Endothelial cell (in vitro differentiated cells): ENCODE data around the gene ZNF835. TPM values are rescaled to one million over a fixed set of nuclear protein-coding genes. Genes with fewer than 3 reads are reported as not detected.

Experiments used
- DNase-seq: peaks from one replicate; pipeline ENCODE4 v3.0.0; 2021; ENCODE audit warnings: low spot score
- H3K27ac Mint-ChIP-seq: one replicate; pipeline ENCODE4 v1.8.0; 2021; ENCODE audit warnings: mixed read lengths, inconsistent platforms; ENCODE audit not compliant: unreplicated experiment
- H3K27me3 Mint-ChIP-seq: one replicate; pipeline ENCODE4 v1.8.0; 2021; ENCODE audit warnings: mild to moderate bottlenecking, moderate library complexity, mixed read lengths, inconsistent platforms; ENCODE audit not compliant: unreplicated experiment
- H3K36me3 Mint-ChIP-seq: one replicate; pipeline ENCODE4 v1.8.0; 2021; ENCODE audit warnings: mild to moderate bottlenecking, low read depth, mixed read lengths, inconsistent platforms; ENCODE audit not compliant: unreplicated experiment
- H3K4me1 Mint-ChIP-seq: one replicate; pipeline ENCODE4 v1.8.0; 2021; ENCODE audit warnings: mild to moderate bottlenecking, mixed read lengths, inconsistent platforms; ENCODE audit not compliant: unreplicated experiment
- H3K4me3 Mint-ChIP-seq: one replicate; pipeline ENCODE4 v1.8.0; 2021; ENCODE audit warnings: mild to moderate bottlenecking, mixed read lengths, inconsistent platforms; ENCODE audit not compliant: unreplicated experiment
- H3K9me3 Mint-ChIP-seq: one replicate; pipeline ENCODE4 v1.8.0; 2021; ENCODE audit warnings: mixed read lengths, inconsistent platforms; ENCODE audit not compliant: unreplicated experiment
- CTCF ChIP-seq: fragments of 200-600 bp; sonication (generic); IDR thresholded peaks from one replicate; pipeline ENCODE4 v1.5.0; 2021; ENCODE audit warnings: antibody characterized with exemption; ENCODE audit not compliant: unreplicated experiment
- total RNA-seq: library from RNA; stranded (reverse); fragmentation: NEBNext Ultra II Directional; extraction: Animal tissue kit (Norgen Biotek cat#: 25700); gene quantifications from one replicate; pipeline ENCODE4 v1.2.1, GENCODE V29; 2021; ENCODE audit not compliant: unreplicated experiment

Gene ZNF835
- total RNA-seq, 1 donor from 2014 or later, result not detected

- H3K9me3 Mint-ChIP-seq, result peaks cover 40% of the 10 kb centered on the region
- H3K27ac Mint-ChIP-seq, result no peak overlapping the region
- H3K27me3 Mint-ChIP-seq, result peaks cover 23% of the 10 kb centered on the region
- TF ChIP-seq CTCF, result no peak
- no peak overlapping the region for H3K4me3 Mint-ChIP-seq
- H3K36me3 Mint-ChIP-seq, result peaks cover 28% of the 10 kb centered on the region
- DNase-seq, result no peak
- no peaks in the 10 kb centered on the region for H3K4me1 Mint-ChIP-seq
Observed at GRCh38 chr19:56667311-56667870, 4.2 kb downstream of the ZNF835 start.

GRCh38 chr19:56664511-56664910, 7.0 kb downstream of the ZNF835 start:
- H3K27ac Mint-ChIP-seq, result no peak overlapping the region
- peaks cover 20% of the 10 kb centered on the region for H3K36me3 Mint-ChIP-seq
- peaks cover 42% of the 10 kb centered on the region for H3K9me3 Mint-ChIP-seq
- H3K4me1 Mint-ChIP-seq, result no peaks in the 10 kb centered on the region
- no peak for DNase-seq
- peaks cover 16% of the 10 kb centered on the region for H3K27me3 Mint-ChIP-seq
- TF ChIP-seq CTCF, result no peak
- H3K4me3 Mint-ChIP-seq, result no peak overlapping the region

- Mint-ChIP-seq H3K27me3 (peaks cover 16% of the 10 kb centered on the region), H3K4me3 (no peak overlapping the region), H3K27ac (no peak overlapping the region), H3K9me3 (peaks cover 40% of the 10 kb centered on the region), H3K4me1 (no peaks in the 10 kb centered on the region), H3K36me3 (peaks cover 18% of the 10 kb centered on the region)
- no peak for TF ChIP-seq CTCF
- DNase-seq, result no peak
Observed at GRCh38 chr19:56663931-56664500, 7.5 kb downstream of the ZNF835 start.

- peaks cover 7% of the 10 kb centered on the region for H3K27me3 Mint-ChIP-seq
- no peak overlapping the region for H3K4me3 Mint-ChIP-seq
- no peak for DNase-seq
- H3K4me1 Mint-ChIP-seq, result no peaks in the 10 kb centered on the region
- no peak overlapping the region for H3K27ac Mint-ChIP-seq
- peaks cover 34% of the 10 kb centered on the region for H3K9me3 Mint-ChIP-seq
- no peak for TF ChIP-seq CTCF
- H3K36me3 Mint-ChIP-seq, result peaks cover 12% of the 10 kb centered on the region
Observed at GRCh38 chr19:56661248-56661647, 10.3 kb downstream of the ZNF835 start.

GRCh38 chr19:56660381-56661107, 11.0 kb downstream of the ZNF835 start:
- peaks cover 32% of the 10 kb centered on the region for H3K9me3 Mint-ChIP-seq
- H3K27ac Mint-ChIP-seq, result no peak overlapping the region
- no peak for DNase-seq
- H3K36me3 Mint-ChIP-seq, result peaks cover 8% of the 10 kb centered on the region
- no peaks in the 10 kb centered on the region for H3K4me1 Mint-ChIP-seq
- no peak for TF ChIP-seq CTCF
- no peak overlapping the region for H3K4me3 Mint-ChIP-seq
- peaks cover 7% of the 10 kb centered on the region for H3K27me3 Mint-ChIP-seq
